Stimulated activated CD4-positive, alpha-beta T cell treated with anti-CD3 and anti-CD28 coated beads, TNF-alpha, amount 100 ng/mL, for 24 hours (primary cell): ENCODE results near the gene TNFRSF4.

Experiments
- DNase-seq, 3 experiments: peaks; one replicate each; pipeline ENCODE4 v3.0.0-alpha.2; 2020; ENCODE audit warnings: low read depth in 3 of 3

Gene TNFRSF4

GRCh38 chr1:1245817-1246576 is 32.0 kb upstream of the TNFRSF4 start:
- no peak for DNase-seq

- no peak for DNase-seq
Observed at GRCh38 chr1:1245178-1245816, 31.3 kb upstream of the TNFRSF4 start.

- DNase-seq: no peak
Observed at GRCh38 chr1:1244192-1244811, 30.3 kb upstream of the TNFRSF4 start.

GRCh38 chr1:1243807-1244191 is 29.8 kb upstream of the TNFRSF4 start:
- no peak for DNase-seq

GRCh38 chr1:1243266-1243660 is 29.3 kb upstream of the TNFRSF4 start:
- no peak for DNase-seq

- no peak for DNase-seq
Observed at GRCh38 chr1:1242461-1243265, 28.7 kb upstream of the TNFRSF4 start.

GRCh38 chr1:1241588-1242219 is 27.8 kb upstream of the TNFRSF4 start:
- no peak for DNase-seq

- no peak for DNase-seq
Observed at GRCh38 chr1:1240822-1241587, 27.1 kb upstream of the TNFRSF4 start.

GRCh38 chr1:1240348-1240732 is 26.4 kb upstream of the TNFRSF4 start:
- DNase-seq: no peak

- DNase-seq: no peak
Observed at GRCh38 chr1:1239614-1240347, 25.8 kb upstream of the TNFRSF4 start.

GRCh38 chr1:1239227-1239613 is 25.3 kb upstream of the TNFRSF4 start:
- no peak for DNase-seq

GRCh38 chr1:1238702-1239178 is 24.8 kb upstream of the TNFRSF4 start:
- DNase-seq: no peak

- no peak for DNase-seq
Observed at GRCh38 chr1:1237874-1238701, 24.1 kb upstream of the TNFRSF4 start.

GRCh38 chr1:1236945-1237873 is 23.3 kb upstream of the TNFRSF4 start:
- DNase-seq: no peak

- DNase-seq: no peak
Observed at GRCh38 chr1:1236176-1236763, 22.3 kb upstream of the TNFRSF4 start.

- no peak for DNase-seq
Observed at GRCh38 chr1:1235016-1235744, 21.2 kb upstream of the TNFRSF4 start.

GRCh38 chr1:1234180-1234808 is 20.3 kb upstream of the TNFRSF4 start:
- no peak for DNase-seq
